GM21390 (cell line): ENCODE results near the gene SHC4.
A peak's percentile ranks its signal among the peaks of the same experiment; 100 is the strongest.
"Not testable (repeated sequence)": the region's sequence is repeated elsewhere in the genome, so short reads cannot be mapped to it uniquely, and the experiment has no call there.

Source experiments
- ATAC-seq: cut with Tn5 transposase; IDR thresholded peaks from one replicate; pipeline ENCODE4 v1.9.1; 2021; ENCODE audit not compliant: unreplicated experiment

The SHC4 gene

DNA sequence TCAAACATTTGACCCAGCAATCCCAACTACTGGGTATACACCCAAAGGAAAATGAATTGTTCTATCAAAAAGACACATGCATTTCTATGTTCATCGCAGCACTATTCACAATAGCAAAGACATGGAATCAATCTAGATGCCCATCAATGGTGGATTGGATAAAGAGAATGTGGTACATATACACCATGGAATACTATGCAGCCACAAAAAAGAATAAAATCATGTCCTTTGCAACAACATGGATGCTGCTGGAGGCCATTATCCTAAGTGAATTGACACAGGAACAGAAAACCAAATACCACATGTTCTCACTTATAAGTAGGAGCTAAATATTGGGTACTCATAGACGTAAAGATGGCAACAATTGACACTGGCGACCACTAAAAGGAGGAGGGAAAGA, 109.3 kb downstream of the SHC4 start:
- not testable (repeated sequence) for ATAC-seq

DNA sequence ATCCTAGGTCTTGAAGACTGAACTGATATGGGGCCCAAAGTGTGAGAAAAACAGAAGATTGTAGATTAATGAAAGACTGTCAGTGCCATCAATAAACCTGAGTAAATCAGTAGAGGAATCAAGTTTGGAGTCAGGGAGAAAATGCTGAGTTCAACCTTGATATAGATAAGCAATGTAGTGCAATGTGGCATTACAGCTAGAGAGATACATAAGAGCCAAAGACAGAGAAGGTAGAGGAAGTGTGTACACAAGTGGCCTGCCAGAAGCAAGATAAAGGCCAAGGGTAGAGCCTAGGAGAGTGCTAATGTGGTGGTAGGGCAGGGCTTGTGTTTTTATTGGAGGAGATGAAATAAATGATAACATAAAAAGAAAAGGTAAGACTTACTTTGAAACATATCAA, 111.8 kb downstream of the SHC4 start:
- ATAC-seq: no peak

DNA sequence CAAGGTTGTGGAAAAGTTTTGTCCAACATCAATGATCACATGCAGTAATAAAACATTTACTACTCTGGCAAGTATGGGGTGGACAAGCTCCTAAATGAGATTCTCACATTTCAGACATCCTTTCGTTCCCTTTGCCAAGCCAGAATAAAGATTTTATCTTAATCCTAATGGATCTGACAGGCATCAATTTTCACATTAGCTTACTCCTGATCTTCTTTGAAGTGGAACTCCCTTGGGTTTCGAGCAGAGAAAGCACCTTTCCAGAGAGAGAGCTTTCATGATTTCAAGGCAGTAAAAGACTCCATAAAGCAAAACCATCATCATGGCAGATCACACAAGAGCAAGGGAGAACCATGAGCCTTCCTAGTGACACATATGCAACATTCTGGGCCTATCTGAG, 113.1 kb downstream of the SHC4 start:
- ATAC-seq: no peak

DNA sequence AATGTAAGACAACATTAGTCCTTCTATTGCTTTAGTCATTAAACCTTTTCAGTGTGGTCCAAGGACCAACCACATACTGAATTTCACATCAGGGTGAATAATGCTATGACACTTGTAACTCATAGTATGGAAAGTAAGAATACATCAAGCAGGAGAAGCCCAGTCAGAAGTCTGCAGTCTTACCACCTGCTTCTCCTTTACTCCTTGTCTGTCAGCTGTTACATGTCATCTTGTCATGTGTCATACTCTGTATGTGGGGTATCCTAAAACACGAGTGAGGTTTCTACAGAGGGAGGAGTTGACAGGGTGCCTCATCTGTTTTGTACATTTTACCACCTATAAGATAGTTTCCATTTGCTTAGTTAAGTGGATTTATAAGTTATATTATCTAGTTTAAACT, 118.6 kb downstream of the SHC4 start:
- no peak for ATAC-seq

DNA sequence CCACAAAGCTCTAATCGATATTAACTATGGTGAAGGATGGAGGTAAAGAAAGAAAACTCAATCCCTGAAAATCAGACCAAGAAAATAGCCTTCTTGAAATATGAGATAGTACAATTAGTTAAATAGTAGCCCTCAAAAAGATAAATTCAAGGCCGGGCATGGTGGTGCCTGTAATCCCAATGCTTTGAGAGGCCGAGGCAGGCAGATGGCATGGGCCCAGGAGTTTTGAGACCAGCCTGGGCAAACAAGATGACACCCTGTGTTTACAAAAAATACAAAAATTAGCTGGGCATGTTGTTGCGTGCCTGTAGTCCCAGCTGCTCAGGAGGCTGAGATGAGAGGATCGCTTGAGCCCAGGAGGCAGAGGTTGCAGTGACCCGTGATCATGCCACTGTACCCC, 121.2 kb downstream of the SHC4 start:
- no peak for ATAC-seq

DNA sequence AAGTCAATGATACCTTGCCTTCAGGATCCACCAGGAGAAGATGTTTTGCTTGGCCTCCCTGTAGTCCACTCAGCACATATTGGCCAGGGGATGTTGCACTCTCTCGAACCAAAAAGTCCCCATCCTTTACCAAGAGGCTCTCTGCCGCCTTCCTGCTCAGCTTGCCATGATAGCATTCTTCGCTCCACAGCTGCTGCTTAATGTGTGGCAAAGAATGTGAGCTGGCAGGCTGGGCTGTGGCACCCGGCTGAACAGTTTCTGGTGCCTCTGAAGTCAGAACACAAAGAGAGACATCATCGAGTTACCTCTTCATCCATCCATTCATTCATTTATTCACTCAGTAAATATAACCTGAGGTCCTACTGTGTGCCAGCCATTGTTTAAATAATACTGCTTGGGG, 129.0 kb downstream of the SHC4 start:
- ATAC-seq: no peak

DNA sequence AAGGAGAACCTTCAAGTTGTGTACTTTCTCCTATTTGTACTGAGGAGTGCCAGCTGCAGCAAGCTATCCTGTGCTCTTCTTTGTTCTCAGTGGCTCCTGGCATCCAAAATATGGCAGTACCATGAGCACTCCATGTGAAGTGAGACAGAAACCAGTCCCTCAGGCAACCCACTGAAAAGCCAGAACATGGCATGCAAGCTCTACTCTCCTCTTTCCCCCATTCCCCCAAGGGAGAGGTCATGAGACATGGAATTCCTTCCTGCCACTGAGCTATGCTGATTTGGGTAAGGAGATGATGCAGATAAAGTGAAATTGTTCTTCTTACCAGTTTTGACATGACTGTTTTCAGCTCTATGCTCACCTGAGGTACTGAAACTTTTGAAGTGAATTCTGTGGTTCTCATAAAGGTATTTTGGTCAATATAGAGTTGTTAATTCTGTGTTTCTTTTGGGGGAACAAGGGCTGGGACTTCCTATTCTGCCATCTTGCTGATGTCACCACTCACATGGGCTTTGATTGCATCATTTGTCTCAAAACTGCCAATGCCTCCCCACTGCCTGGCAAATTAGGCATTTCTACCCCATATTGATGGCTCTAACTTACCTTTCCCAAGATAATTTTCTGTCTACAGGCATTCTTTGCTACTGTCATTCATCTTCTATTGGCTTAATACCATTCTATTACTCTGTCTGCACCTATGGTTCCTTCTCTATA, 130.0 kb downstream of the SHC4 start:
- no peak for ATAC-seq

DNA sequence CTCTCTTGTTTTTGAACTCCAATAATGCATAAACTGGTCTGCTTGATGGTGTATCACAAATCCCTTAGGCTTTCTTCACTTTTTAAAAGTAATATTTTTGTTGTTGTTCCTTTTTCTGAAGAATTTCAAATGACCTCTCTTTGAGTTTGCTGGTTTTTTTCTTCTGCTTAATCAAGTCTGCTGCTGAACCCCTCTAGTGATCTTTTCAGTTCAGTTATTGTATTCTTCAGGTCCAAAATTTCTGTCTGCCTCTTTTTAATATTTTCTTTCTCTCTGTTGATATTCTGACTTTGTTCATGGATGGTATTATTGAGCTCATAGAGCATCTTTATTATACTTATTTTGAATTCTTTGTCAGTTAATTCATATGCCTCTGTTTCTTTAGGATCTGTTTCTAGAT, 131.1 kb downstream of the SHC4 start:
- no peak for ATAC-seq

DNA sequence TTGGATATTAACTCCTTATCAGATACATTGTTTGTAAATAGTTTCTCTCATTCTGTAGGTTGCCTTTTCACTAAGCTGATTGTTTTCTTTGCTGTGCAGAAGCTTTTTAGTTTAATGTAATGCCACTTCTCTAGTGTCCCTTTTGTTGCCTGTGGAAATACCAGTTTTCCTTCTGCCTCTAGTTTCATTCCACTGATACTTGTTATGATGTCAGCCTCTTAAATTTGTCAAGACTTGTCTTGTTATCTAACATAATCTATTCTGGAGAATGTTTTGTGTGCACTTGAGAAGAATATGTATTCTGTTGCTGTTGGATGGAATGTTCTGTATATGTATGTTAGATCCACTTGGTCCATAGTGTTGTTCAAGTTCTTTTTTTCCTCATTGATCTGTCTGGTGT, 134.8 kb downstream of the SHC4 start:
- no peak for ATAC-seq

DNA sequence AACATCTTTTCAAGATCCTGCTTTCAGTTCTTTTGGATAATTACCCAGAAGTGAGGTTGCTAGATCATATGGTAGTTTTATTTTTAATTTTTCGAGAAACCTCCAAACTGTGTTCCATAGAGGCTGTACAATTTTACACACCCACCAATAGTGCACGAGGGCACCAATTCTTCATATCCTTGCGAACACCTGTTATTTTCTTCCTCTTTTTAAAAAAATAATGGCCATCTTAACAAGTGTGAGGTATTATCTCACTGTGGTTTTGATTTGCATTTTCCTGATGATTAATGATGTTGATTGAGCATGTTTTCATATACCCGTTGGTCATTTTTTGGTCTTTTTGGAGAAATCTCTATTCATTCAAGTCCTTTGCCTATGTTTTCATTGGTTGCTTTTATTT, 135.2 kb downstream of the SHC4 start:
- no peak for ATAC-seq

DNA sequence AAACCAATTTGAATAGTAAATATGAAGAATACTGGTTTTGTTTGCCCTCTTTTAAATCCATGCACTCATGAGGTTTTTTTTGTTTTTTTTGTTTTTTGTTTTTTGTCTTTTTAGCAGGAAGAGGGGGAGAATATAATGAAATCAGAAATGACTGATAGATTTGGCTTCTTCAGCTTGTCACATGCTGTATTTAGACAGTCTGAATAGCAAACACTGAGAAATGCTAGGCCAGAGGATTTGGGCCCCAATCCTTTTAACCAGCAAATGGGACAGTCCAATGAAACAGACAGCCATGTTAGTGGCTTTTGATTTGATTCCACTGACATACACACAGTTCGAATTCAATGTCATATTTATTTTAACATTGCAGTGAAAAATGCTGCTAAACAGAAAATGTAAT, 138.6 kb downstream of the SHC4 start:
- no peak for ATAC-seq

DNA sequence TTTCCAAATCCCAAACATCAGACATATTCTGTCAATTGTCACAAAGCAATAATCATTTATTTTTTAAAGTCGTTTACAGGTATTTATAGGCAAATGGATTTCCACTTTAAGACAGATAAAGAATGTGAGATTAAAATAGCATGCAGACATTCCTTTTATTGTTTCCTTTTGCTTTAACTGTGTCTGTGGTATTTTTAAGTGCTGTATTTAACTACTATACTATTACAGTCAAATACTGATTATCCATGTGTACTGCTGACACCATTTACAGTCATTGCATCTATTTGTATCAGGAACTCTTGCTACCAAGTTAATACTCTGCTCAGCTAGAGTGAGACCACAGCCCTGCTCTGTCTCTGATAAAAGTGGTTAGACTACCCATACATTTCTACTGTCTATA, 140.0 kb downstream of the SHC4 start:
- no peak for ATAC-seq

DNA sequence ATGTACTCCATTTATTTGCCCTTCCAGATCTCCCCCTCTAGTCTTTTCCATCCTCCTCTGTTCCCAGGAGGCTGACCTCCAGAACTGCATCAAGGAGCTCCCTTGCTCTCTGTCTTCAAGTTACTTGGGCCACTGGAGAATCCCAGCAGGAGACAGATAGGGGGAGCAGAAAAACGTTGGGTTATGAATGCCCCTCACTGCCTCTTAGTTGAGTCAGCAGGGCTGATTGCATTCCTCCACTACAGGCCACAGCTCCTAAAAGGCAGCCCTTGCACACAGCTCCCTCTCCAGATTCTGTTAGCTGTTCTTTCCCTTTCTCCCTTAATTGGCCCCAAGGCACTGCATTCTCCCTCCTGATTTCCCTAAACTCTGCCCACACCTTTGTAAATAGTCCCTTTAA, 140.5 kb downstream of the SHC4 start:
- ATAC-seq: no peak

DNA sequence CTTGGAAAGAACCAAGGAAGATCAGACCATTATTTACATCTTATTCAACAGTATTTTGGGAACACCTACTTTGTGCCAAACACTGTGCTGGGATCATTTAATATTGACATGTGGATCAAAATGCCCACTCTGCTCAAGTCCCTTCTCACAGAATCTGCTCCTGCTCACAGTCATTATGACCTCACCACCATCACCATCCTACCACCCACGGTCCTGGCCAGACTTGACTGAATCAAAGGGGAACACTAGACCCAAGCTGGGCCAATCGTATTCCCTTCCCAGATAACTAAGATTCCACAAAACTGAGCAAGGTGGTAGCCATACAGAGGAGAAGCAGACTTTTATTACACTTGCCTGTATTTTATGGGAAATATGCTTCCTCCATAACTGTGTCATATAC, 149.4 kb downstream of the SHC4 start:
- no peak for ATAC-seq

DNA sequence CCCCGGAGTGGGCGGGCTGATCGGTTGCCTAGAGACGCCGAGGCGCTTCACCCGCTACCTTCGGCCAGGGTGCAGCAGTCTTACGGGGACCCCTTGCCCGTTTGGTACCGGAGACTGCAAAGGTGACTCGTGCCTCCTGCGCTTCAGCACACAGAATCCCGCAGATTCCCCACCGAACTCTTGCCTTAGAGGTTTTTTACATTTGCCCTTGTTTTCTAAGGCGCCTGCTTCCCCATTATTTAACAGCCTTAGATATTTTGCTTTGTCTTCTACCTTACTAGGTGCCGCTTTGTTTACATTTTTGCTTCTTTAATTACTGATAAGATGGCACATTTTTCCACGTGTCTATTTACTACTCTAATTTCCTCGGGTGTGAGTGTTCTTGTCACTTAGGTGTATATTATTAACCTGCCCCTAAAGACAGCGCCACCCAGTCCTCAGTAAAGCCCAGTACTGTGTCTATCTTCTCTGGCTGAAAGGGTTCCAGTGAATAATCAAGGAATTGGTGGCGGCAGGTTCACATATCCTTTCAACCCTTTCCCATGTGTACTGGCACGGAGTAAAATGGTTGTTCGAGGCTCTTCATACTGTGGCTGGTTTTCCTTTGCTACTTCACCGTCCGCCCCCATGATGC, 152.3 kb downstream of the SHC4 start:
- ATAC-seq: no peak

DNA sequence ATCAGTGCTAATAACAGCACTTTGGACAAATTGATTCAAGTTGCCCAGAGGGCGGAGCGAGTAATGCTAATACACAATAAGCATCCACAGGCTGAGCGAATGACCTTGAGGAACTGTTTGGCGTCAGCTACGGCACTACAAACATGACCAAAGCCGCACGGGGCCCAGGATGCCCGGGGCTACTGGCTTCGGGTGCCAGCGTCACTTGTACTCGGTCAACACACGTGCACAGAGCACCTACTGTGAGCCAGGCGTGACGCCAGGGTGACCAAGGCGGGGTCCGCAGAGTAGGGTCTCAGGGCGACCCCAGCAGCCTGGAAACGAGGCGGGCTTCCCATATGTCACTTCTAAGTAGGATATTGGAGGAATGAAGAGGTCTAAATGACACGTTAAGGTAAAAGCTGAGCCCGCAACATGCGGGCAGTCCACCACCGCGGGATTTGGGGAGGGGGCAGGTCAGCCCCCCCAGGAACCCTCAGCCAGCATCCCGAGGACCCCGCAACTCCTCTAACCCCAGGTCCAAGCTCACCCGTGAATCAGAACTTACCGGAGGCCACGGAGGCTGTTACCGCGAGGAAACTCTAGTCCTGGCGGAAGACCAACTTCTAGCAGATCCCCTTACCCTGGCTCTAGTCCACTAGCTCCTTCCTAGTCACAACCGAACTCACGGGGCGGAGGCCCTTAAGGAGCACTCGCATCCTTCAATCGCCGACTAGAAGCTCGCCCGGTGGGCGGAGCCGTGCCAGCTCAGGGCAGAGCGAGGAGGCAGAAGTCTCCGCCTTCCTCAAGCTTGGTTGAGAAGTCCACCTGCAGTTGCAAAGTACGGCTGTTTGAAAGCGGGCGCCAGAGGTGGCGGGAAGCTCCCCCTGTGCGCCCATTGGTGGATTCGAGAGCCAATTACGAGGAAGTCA, 153.1 kb downstream of the SHC4 start, which contains the start of gene CEP152:
TSS of gene CEP152 (minus strand) at position 656 of the 911 bp plus-strand sequence. CDS start 5,420 bp downstream, outside the sequence.
- ATAC-seq: peak; percentile 96

DNA sequence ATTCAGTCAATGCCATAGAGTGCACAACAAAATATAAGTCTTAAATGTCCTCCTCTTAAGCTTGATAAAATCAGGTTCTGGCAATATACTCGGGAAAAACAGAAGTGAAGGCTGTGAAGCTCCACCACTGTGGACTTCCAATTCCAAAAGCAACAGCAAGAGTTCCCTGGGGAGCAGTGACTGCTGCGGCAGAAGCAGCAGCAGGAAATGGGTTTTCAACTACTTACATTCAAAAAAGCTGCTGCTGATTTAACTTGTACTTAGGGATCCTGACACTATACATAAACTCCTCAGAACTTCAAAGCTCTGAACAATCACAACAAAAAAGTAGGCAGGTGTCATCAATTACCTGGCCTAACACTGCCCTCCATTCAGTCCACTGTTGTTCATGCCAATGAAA, 157.6 kb downstream of the SHC4 start:
- no peak for ATAC-seq

DNA sequence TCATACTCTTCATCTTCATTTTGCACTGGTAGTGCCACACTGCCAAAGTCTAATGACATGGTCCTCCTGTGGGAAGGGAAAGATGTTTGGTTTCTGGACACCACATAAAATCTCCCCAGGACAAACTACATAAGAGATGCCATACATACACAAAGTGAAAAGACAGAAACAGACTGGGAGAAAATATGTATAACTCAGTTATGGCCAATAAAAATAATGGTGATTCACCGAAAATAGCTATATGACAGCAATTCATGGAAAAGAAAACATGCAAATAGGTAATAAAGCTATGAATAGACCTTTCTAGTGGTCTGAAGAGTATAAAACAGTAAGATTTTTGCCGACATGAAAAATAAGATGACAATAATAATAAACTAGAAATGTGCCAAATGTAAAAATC, 158.1 kb downstream of the SHC4 start:
- no peak for ATAC-seq

DNA sequence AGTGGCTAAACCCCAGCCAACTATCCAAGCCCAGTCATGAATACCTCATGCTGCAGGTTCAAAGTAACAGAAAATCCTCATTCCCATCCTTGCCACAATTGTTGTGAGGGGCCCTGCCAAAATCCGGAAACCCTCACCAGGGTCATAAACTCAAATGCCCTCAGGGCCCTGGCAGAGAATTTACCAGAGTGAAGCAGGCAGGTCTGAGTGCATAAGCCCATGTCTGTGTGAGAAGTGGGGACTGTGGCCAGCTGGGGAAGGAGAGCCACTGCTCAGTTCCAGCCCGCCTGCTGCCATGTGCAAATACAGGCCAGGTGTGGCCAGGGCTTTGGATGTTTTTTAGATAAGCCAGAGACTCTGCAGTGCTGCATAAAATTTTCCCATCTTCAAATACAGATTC, 159.8 kb downstream of the SHC4 start:
- ATAC-seq: no peak

DNA sequence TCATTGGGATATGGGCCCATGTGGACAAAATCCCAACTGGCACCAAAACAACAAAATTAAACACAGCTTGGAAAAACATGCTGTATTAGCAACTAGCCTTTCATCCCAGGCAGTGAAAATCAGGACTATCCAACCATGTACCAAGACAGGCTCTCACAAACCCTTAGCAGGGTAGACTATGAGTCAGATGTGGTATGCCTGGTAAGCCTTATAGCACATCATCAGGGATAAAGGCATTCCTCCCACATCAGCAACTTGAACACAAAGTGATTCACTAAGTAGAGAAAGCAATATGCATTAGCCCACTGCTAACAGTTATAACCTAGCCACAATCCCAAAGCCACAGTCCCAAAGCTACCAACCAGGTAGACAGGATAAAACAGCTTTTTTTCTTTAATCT, 160.9 kb downstream of the SHC4 start:
- ATAC-seq: no peak

DNA sequence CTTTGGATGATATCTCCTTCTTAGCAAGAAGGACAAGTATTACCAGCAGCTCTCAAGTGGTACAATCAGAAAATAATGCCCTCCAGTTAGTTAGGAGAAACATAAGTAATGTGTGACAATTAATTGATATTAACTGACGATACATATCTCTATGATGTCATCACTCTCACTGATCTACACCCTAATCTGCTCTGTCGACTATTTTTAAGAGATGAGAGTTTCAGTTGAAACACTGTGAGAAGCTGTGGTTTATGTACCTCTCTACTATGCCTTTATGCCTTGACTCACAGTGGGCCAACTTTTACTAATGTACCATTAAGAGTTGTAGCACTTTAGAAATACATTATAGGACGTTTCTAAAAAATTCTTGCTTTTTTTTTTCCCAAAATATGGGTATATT, 161.5 kb downstream of the SHC4 start:
- peak; percentile 50 for ATAC-seq
